Upper lobe of left lung (tissue), 4 donors: ENCODE data around the gene SLC12A6.

ENCODE experiments used
- EP300 ChIP-seq, 4 donors: sonication (generic); formaldehyde crosslinking; IDR thresholded peaks; one replicate each; pipeline ENCODE4 v1.5.1; 2017; ENCODE audit warnings: antibody characterized with exemption in 4 of 4, control low read depth in 2 of 4
- POLR2A ChIP-seq, 4 donors: fragments of 450-650 bp; IDR thresholded peaks; one replicate each; pipeline ENCODE4 v1.5.1; 2016 to 2017; ENCODE audit warnings: antibody characterized with exemption in 4 of 4, mild to moderate bottlenecking in 2 of 4

- TF ChIP-seq POLR2A (IDR thresholded peaks at IDR 0.05) (no peak), EP300 (IDR thresholded peaks at IDR 0.05) (no peak)
These were observed 123.9 kb downstream of the SLC12A6 start for GRCh38 chr15:34213690-34214089.
